H9 (cell line): ENCODE measurements around the gene C11orf21. TPM values are rescaled to one million over a fixed set of nuclear protein-coding genes. Genes with fewer than 3 reads are reported as not detected.

Experiments
- DNase-seq: peaks from one replicate; pipeline ENCODE4 v3.0.0-alpha.2; 2017
- H2AFZ ChIP-seq: one replicate; pipeline ENCODE4 v1.6.1; 2013; ENCODE audit warnings: mild to moderate bottlenecking, low read length, control low read depth, moderate library complexity
- H2AK5ac ChIP-seq: 2 replicates; pipeline ENCODE4 v1.6.1; 2013; ENCODE audit warnings: low read length, control low read depth, mixed read lengths; ENCODE audit not compliant: insufficient read length
- H2BK120ac ChIP-seq: one replicate; pipeline ENCODE4 v1.6.1; 2013; ENCODE audit warnings: low read depth, mild to moderate bottlenecking, low read length, control low read depth, inconsistent platforms; ENCODE audit not compliant: poor library complexity, severe bottlenecking
- H2BK12ac ChIP-seq: 2 replicates; pipeline ENCODE4 v1.6.1; 2013; ENCODE audit warnings: low read length, control low read depth, mixed read lengths, low read depth; ENCODE audit not compliant: insufficient read length
- H2BK15ac ChIP-seq: 2 replicates; pipeline ENCODE4 v1.6.1; 2013; ENCODE audit warnings: low read depth, low read length, control low read depth
- H2BK20ac ChIP-seq: one replicate; pipeline ENCODE4 v1.6.1; 2013; ENCODE audit warnings: low read depth, mild to moderate bottlenecking, low read length, control low read depth, inconsistent platforms; ENCODE audit not compliant: poor library complexity, severe bottlenecking
- H2BK5ac ChIP-seq: 2 replicates; pipeline ENCODE4 v1.6.1; 2013; ENCODE audit warnings: low read length, control low read depth, mixed read lengths; ENCODE audit not compliant: insufficient read length
- H3K14ac ChIP-seq: 2 replicates; pipeline ENCODE4 v1.6.1; 2013; ENCODE audit warnings: low read length, control low read depth; ENCODE audit not compliant: insufficient read depth
- H3K18ac ChIP-seq: 2 replicates; pipeline ENCODE4 v1.6.1; 2013; ENCODE audit warnings: low read depth, mild to moderate bottlenecking, mixed read lengths, low read length, control low read depth; ENCODE audit not compliant: insufficient read length
- H3K23ac ChIP-seq: 2 replicates; pipeline ENCODE4 v1.6.1; 2013; ENCODE audit warnings: low read length, control low read depth, mixed read lengths, low read depth; ENCODE audit not compliant: insufficient read length
- H3K23me2 ChIP-seq: 2 replicates; pipeline ENCODE4 v1.6.1; 2013; ENCODE audit warnings: low read depth, mild to moderate bottlenecking, mixed read lengths, low read length, control low read depth; ENCODE audit not compliant: insufficient read length, poor library complexity, severe bottlenecking
- H3K27ac ChIP-seq: 2 replicates; pipeline ENCODE4 v1.5.1; 2013; ENCODE audit warnings: low read length, control low read depth, mixed read lengths, low read depth; ENCODE audit not compliant: insufficient read length
- H3K27me3 ChIP-seq: 2 replicates; pipeline ENCODE4 v1.6.1; 2013; ENCODE audit warnings: low read length, control low read depth, inconsistent platforms; ENCODE audit not compliant: insufficient read depth
- H3K4ac ChIP-seq: 2 replicates; pipeline ENCODE4 v1.6.1; 2013; ENCODE audit warnings: low read depth, mild to moderate bottlenecking, control low read depth, inconsistent platforms, low read length, moderate library complexity
- H3K4me1 ChIP-seq: 2 replicates; pipeline ENCODE4 v1.6.1; 2013; ENCODE audit warnings: low read length, control low read depth, inconsistent platforms; ENCODE audit not compliant: insufficient read depth
- H3K4me2 ChIP-seq: 2 replicates; pipeline ENCODE4 v1.6.1; 2013; ENCODE audit warnings: low read length, control low read depth, mixed read lengths; ENCODE audit not compliant: insufficient read length, insufficient read depth
- H3K56ac ChIP-seq: 2 replicates; pipeline ENCODE4 v1.6.1; 2013; ENCODE audit warnings: low read depth, mild to moderate bottlenecking, mixed read lengths, low read length, control low read depth; ENCODE audit not compliant: insufficient read length
- H3K79me1 ChIP-seq: 2 replicates; pipeline ENCODE4 v1.6.1; 2013; ENCODE audit warnings: low read depth, mild to moderate bottlenecking, moderate library complexity, low read length, control low read depth, inconsistent platforms; ENCODE audit not compliant: insufficient read depth, poor library complexity, severe bottlenecking
- H3K79me2 ChIP-seq: 2 replicates; pipeline ENCODE4 v1.6.1; 2013; ENCODE audit warnings: low read length, control low read depth, inconsistent platforms; ENCODE audit not compliant: insufficient read depth
- H3K9ac ChIP-seq: 2 replicates; pipeline ENCODE4 v1.6.1; 2013; ENCODE audit warnings: low read length, control low read depth, mixed read lengths; ENCODE audit not compliant: insufficient read length; ENCODE audit errors: extremely low read depth
- H3K9me3 ChIP-seq: one replicate; pipeline ENCODE4 v1.6.1; 2013; ENCODE audit warnings: low read depth, low read length, inconsistent platforms; ENCODE audit not compliant: control insufficient read depth
- H3T11ph ChIP-seq: one replicate; pipeline ENCODE4 v1.6.1; 2013; ENCODE audit warnings: mild to moderate bottlenecking, low read length, control low read depth, inconsistent platforms
- H4K20me1 ChIP-seq: one replicate; pipeline ENCODE4 v1.6.1; 2013; ENCODE audit not compliant: control insufficient read depth, insufficient read length, insufficient read depth
- H4K5ac ChIP-seq: 2 replicates; pipeline ENCODE4 v1.6.1; 2013; ENCODE audit warnings: low read depth, mild to moderate bottlenecking, mixed read lengths, low read length, control low read depth; ENCODE audit not compliant: insufficient read length
- H4K8ac ChIP-seq: replicated peaks from 2 replicates; pipeline ENCODE4 v1.6.1; 2013; ENCODE audit warnings: low read length, control low read depth, mixed read lengths, low read depth; ENCODE audit not compliant: insufficient read length
- H4K91ac ChIP-seq: 2 replicates; pipeline ENCODE4 v1.6.1; 2013; ENCODE audit warnings: low read depth, mild to moderate bottlenecking, moderate library complexity, mixed read lengths, low read length, control low read depth; ENCODE audit not compliant: insufficient read length
- H3K27ac Mint-ChIP-seq, 3 experiments: 2 replicates in 2 of 3; 3 replicates in 1 of 3; pipeline ENCODE4 v1.8.0; 2020 to 2021; ENCODE audit warnings: mixed read lengths in 3 of 3, mild to moderate bottlenecking in 1 of 3, moderate library complexity in 1 of 3
- H3K27me3 Mint-ChIP-seq: 2 replicates; pipeline ENCODE4 v1.8.0; 2021; ENCODE audit warnings: low read depth, mild to moderate bottlenecking, moderate library complexity, mixed read lengths
- H3K36me3 Mint-ChIP-seq, 3 experiments: 2 replicates in 2 of 3; 3 replicates in 1 of 3; pipeline ENCODE4 v1.8.0; 2020 to 2021; ENCODE audit warnings: low read depth in 3 of 3, mixed read lengths in 3 of 3; ENCODE audit not compliant: insufficient read depth in 1 of 3
- H3K4me1 Mint-ChIP-seq, 2 experiments: 2 replicates each; pipeline ENCODE4 v1.8.0; 2020; ENCODE audit warnings: mixed read lengths in 2 of 2
- H3K4me3 Mint-ChIP-seq, 2 experiments: 2 replicates in 1 of 2; 3 replicates in 1 of 2; pipeline ENCODE4 v1.8.0; 2020 to 2021; ENCODE audit warnings: mild to moderate bottlenecking in 2 of 2, mixed read lengths in 2 of 2, moderate library complexity in 1 of 2
- H3K9me3 Mint-ChIP-seq, 2 experiments: 2 replicates in 1 of 2; 3 replicates in 1 of 2; pipeline ENCODE4 v1.8.0; 2020; ENCODE audit warnings: mild to moderate bottlenecking in 2 of 2, mixed read lengths in 2 of 2, moderate library complexity in 1 of 2
- WGBS: extraction: QIAGEN DNeasy Blood & Tissue Kit; methylation state at CpG from one replicate; pipeline ENCODE4 v1.1.7; 2013; ENCODE audit warnings: missing lambda C conversion rate, low lambda C conversion rate, mixed read lengths; ENCODE audit not compliant: insufficient read length; ENCODE audit errors: extremely low coverage; 5-methylcytosine and 5-hydroxymethylcytosine counted together
- total RNA-seq: library from RNA; stranded (reverse); gene quantifications from 2 replicates; pipeline ENCODE4 v1.2.1, GENCODE V29; 2021
- TF ChIP-seq, protein P1 (sequence below): fragments of 200-600 bp; sonication (generic); conservative IDR thresholded peaks from 3 replicates; pipeline ENCODE4 v1.8.0; 2021; ENCODE audit warnings: antibody characterized with exemption, mild to moderate bottlenecking

Gene C11orf21
- total RNA-seq, 1 experiment from 2014 or later: not detected

- H3K9me3 Mint-ChIP-seq: no peaks in the 10 kb centered on the region; a peak in 2 of 5 replicates
- no peak overlapping the region for H2AFZ ChIP-seq
- H4K5ac ChIP-seq: no peak overlapping the region
- H3K27me3 ChIP-seq: peaks cover 11% of the 10 kb centered on the region; the same call in 1 of the 2 replicates
- no peak overlapping the region for H3K4ac ChIP-seq
- no peak overlapping the region for H3K9ac ChIP-seq
- TF ChIP-seq, protein P1, sequence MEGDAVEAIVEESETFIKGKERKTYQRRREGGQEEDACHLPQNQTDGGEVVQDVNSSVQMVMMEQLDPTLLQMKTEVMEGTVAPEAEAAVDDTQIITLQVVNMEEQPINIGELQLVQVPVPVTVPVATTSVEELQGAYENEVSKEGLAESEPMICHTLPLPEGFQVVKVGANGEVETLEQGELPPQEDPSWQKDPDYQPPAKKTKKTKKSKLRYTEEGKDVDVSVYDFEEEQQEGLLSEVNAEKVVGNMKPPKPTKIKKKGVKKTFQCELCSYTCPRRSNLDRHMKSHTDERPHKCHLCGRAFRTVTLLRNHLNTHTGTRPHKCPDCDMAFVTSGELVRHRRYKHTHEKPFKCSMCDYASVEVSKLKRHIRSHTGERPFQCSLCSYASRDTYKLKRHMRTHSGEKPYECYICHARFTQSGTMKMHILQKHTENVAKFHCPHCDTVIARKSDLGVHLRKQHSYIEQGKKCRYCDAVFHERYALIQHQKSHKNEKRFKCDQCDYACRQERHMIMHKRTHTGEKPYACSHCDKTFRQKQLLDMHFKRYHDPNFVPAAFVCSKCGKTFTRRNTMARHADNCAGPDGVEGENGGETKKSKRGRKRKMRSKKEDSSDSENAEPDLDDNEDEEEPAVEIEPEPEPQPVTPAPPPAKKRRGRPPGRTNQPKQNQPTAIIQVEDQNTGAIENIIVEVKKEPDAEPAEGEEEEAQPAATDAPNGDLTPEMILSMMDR: no peak
- no peaks in the 10 kb centered on the region for H3K79me1 ChIP-seq
- no peak overlapping the region for H2BK20ac ChIP-seq
- no peak overlapping the region for H3K27ac Mint-ChIP-seq
- no peak overlapping the region for H3T11ph ChIP-seq
- no peak overlapping the region for H3K18ac ChIP-seq
- no peaks in the 10 kb centered on the region for H3K4me1 ChIP-seq
- H2BK5ac ChIP-seq: no peak overlapping the region
- H3K4me3 Mint-ChIP-seq: no peak overlapping the region; a peak in 1 of 5 replicates
- no peak overlapping the region for H3K27ac ChIP-seq
- H2BK15ac ChIP-seq: no peak overlapping the region
- no peaks in the 10 kb centered on the region for H3K79me2 ChIP-seq
- peaks cover 68% of the 10 kb centered on the region for H3K27me3 Mint-ChIP-seq
- H2BK12ac ChIP-seq: no peak overlapping the region
- no peak overlapping the region for H3K23ac ChIP-seq
- no peak overlapping the region for H4K8ac ChIP-seq
- no peak for DNase-seq
- peaks cover 4% of the 10 kb centered on the region for H4K20me1 ChIP-seq
- no CpG with 5 or more reads among the region's 13 CpGs for WGBS
- H2AK5ac ChIP-seq: no peak overlapping the region
- no peak overlapping the region for H2BK120ac ChIP-seq
- H3K9me3 ChIP-seq: no peaks in the 10 kb centered on the region
- no peak overlapping the region for H3K56ac ChIP-seq
- H3K36me3 Mint-ChIP-seq: no peaks in the 10 kb centered on the region
- H3K14ac ChIP-seq: no peak overlapping the region
- no peak overlapping the region for H3K4me2 ChIP-seq
- no peak overlapping the region for H4K91ac ChIP-seq
- peaks cover 4 to 8% of the 10 kb centered on the region in 2 experiments for H3K4me1 Mint-ChIP-seq
- H3K23me2 ChIP-seq: no peaks in the 10 kb centered on the region
Measured at GRCh38 chr11:2263724-2264360, 37.9 kb downstream of the C11orf21 start.
